Measurements from ENCODE around the gene TYW3.
A peak's percentile ranks its signal among the peaks of the same experiment; 100 is the strongest.

TYW3 gene, protein sequence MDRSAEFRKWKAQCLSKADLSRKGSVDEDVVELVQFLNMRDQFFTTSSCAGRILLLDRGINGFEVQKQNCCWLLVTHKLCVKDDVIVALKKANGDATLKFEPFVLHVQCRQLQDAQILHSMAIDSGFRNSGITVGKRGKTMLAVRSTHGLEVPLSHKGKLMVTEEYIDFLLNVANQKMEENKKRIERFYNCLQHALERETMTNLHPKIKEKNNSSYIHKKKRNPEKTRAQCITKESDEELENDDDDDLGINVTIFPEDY

DNA sequence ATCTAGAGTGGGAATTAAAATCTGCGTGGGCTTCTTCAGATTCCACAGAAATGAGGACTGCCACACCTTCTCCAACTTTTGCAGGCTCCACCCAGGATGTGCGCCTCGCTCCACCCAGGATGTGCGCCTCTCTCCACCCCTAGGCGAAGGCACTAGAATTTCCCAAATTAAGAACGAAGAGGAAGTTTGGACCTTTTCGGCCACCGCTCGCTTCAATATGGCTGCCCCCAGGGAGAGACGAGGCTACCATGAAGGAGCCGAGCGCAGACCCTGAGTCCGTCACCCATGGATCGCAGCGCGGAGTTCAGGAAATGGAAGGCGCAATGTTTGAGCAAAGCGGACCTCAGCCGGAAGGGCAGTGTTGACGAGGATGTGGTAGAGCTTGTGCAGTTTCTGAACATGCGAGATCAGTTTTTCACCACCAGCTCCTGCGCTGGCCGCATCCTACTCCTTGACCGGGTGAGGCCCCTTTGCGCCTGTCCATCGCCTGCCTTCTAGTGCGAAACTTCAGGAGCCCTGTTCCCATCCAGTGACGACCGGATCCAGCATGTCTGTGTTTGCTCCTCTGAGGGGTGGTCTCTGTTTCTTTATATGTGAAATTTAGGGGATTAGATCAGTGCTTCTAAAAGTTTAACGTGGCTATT lies at the start of gene TYW3, which contains the start of gene CRYZ:
Gene TYW3, plus strand, starts transcription at position 193 of the 644 bp plus-strand sequence. Its CDS starts 93 bp downstream, at position 286.
Gene CRYZ, minus strand, starts transcription at position 91 of the 644 bp plus-strand sequence. CDS start 8,229 bp downstream, outside the sequence.
- TF ChIP-seq, protein P1, sequence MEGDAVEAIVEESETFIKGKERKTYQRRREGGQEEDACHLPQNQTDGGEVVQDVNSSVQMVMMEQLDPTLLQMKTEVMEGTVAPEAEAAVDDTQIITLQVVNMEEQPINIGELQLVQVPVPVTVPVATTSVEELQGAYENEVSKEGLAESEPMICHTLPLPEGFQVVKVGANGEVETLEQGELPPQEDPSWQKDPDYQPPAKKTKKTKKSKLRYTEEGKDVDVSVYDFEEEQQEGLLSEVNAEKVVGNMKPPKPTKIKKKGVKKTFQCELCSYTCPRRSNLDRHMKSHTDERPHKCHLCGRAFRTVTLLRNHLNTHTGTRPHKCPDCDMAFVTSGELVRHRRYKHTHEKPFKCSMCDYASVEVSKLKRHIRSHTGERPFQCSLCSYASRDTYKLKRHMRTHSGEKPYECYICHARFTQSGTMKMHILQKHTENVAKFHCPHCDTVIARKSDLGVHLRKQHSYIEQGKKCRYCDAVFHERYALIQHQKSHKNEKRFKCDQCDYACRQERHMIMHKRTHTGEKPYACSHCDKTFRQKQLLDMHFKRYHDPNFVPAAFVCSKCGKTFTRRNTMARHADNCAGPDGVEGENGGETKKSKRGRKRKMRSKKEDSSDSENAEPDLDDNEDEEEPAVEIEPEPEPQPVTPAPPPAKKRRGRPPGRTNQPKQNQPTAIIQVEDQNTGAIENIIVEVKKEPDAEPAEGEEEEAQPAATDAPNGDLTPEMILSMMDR (IDR thresholded peaks at IDR 0.05): no peak

DNA sequence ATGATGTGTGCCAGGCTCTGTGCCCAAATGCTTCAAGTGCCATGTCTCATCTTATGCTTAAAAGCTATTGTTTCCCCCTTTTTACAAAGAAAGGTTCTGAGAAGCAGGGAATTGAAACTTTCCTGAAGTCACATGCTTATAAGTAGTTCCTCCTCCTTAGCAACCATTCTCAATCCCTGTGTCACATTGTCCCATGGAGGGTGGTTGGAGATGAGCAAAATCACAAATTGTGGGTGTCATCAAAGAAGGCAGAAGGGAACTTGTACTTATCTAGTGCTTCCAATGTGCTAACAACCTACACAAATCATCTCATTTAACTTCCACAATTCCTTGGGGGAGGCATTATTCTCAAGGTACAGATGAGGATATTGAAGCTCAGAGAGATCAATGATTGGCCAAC lies 49.3 kb upstream of the TYW3 start:
- TF ChIP-seq, protein P1 (IDR thresholded peaks at IDR 0.05): no peak

DNA sequence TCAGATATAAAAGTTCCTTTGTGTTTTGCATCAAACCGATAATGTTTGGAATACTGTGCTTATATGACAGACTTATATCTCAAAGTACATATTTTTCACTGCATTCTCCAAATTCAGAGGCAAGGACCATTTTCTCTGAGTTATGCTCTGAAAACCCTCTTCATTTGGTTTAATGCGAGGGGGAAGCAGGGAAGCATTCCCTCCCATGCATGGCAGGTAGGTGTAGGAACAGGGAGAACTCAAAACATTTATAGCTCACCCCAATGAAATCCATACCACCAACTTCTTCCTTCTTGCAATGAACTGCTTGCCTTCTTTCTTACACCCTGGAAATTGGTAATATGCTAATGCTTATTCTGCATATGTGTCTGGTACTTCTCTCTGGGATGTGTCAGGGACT lies 48.7 kb upstream of the TYW3 start:
- TF ChIP-seq, protein P1 (IDR thresholded peaks at IDR 0.05): no peak

DNA sequence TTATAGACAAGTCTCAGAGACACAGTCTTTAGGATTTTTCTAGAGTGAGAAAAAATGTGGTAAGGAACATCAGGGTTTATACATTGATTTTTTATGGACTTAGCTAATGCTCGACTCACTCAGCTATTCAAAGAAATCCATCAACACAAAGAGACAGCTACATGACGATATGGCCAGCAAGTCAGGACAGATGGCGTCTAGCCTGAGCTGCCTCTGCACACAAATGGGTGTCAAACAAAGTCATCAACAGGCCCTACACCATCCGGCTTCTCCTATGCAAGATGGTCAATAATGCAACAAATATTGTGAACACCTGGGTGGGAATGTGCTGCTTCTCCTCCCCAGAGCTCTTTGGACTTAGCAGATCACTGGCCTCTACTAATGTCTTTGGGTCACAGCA lies 46.0 kb upstream of the TYW3 start:
- TF ChIP-seq, protein P1 (IDR thresholded peaks at IDR 0.05): no peak

DNA sequence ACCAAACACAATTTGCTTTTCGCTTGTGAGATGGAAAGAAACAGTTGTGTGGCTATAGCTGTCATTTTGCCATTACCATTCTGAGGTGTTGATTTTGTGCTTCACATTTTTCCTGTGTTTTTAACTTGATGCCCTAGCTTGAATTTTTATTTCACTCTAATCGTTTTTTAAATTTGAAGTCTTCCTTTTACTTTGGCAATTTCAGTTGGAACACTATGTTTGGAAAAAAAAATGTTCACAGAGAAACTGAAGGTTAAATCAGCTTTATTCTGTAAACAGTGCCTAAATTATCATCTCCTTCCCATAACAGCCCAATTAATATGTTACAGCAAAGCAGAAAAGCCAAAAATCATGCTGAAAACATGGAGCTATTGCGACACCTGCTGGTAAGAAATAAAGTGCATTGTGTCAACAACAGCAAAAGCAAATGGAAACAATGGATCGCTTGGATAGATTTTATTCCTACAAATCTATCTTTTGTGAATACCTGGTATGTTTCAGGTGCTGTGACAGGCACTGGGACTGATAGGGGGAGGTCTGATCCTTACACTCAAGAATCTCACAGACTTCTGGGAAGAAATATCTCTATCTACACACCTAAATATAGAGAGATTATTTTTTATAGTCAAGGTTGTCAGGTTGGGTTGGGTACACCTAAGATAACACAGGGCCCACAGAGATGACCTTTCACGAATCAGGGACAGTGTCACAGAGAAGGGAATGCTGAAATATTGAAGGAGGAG lies 43.2 kb upstream of the TYW3 start:
- TF ChIP-seq, protein P1 (IDR thresholded peaks at IDR 0.05): peak; percentile 88

DNA sequence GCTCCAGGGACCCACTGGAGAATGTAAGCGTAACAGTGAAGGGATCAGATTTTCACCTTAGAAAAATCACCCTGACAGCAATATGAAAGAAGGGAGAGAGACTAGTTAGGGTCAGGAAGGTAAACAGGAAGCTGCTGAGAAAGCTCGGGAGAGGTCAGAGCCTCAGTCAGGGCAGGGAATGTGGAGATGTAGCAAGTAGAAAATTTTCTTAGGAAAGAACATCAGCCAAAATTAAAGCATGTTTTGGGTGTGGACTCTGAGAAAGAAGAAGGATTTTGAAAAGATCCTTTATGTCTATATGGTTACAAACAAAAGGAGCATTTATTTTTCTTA lies 42.6 kb upstream of the TYW3 start:
- TF ChIP-seq, protein P1 (IDR thresholded peaks at IDR 0.05): no peak

DNA sequence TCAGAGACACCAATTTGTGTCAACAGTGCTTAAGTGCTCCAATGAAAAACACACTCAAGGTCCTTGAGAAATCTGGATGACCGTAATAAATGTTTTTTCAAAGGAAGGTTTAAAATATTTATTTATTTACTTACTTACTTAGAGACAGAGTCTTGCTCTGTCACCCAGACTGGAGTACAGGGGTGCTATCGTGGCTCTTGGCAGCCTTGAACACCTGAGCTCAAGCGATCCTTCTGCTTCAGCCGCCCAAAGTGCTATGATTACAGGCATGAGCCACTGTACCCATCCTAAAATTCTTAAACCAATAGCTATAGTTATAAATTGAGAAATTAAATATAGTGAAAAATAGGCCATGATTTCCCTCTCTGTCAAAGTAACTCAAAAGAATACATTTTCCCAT lies 42.0 kb upstream of the TYW3 start:
- TF ChIP-seq, protein P1 (IDR thresholded peaks at IDR 0.05): no peak
